Suprapubic skin (tissue), 4 donors: ENCODE data around the gene RHBDD2.

Experiments used
- CTCF ChIP-seq, 2 donors: fragments of 200-600 bp in 1 of 2; fragments of 450-650 bp in 1 of 2; sonication (generic) in 1 of 2; IDR thresholded peaks; one replicate each; pipeline ENCODE4 v1.5.1; 2016 to 2019; ENCODE audit warnings: antibody characterized with exemption in 2 of 2, mild to moderate bottlenecking in 1 of 2, moderate library complexity in 1 of 2
- EP300 ChIP-seq: sonication (generic); formaldehyde crosslinking; IDR thresholded peaks from one replicate; pipeline ENCODE4 v1.6.1; 2017; ENCODE audit warnings: antibody characterized with exemption
- POLR2A ChIP-seq, 2 donors: fragments of 450-650 bp; IDR thresholded peaks; one replicate each; pipeline ENCODE4 v1.6.1; 2017; ENCODE audit warnings: antibody characterized with exemption in 2 of 2, mild to moderate bottlenecking in 2 of 2, moderate library complexity in 2 of 2
- POLR2AphosphoS5 ChIP-seq, 3 donors: sonication (generic); formaldehyde crosslinking; IDR thresholded peaks; one replicate each; pipeline ENCODE4 v1.6.1; 2017; ENCODE audit warnings: antibody characterized with exemption in 3 of 3

- TF ChIP-seq POLR2A (IDR thresholded peaks at IDR 0.05), result no peak
- TF ChIP-seq CTCF (IDR thresholded peaks at IDR 0.05), result no peak
- no peak for TF ChIP-seq EP300
- TF ChIP-seq POLR2AphosphoS5 (IDR thresholded peaks at IDR 0.05), result no peak
Observed at GRCh38 chr7:75867390-75867717, 11.5 kb upstream of the RHBDD2 start.
